SK-N-SH treated with all-trans-retinoic acid at 6 μM for 48 hours (cell line): ENCODE measurements around the gene BCAR3.

Source experiments
- ATAC-seq: fragments of 200-7000 bp; cut with Tn5 transposase; 3 replicates; pipeline ENCODE4 v1.9.1; 2020; ENCODE audit warnings: mild to moderate bottlenecking, moderate library complexity
- ARNTL ChIP-seq: fragments of 450-650 bp; formaldehyde crosslinking; IDR thresholded peaks from 2 replicates; pipeline ENCODE4 v1.5.0; 2020; ENCODE audit warnings: low read depth, mild to moderate bottlenecking, moderate library complexity, borderline replicate concordance
- BACH2 ChIP-seq: fragments of 250-450 bp; sonication (Bioruptor Pico); IDR thresholded peaks from 2 replicates; pipeline ENCODE4 v1.9.0; 2021; ENCODE audit warnings: mild to moderate bottlenecking, borderline replicate concordance
- CSDC2 ChIP-seq: fragments of 250-450 bp; sonication (Bioruptor Pico); IDR thresholded peaks from 2 replicates; pipeline ENCODE4 v1.5.0; 2020; ENCODE audit warnings: mild to moderate bottlenecking, moderate library complexity
- ESRRG ChIP-seq: fragments of 250-450 bp; sonication (Bioruptor Pico); IDR thresholded peaks from 2 replicates; pipeline ENCODE4 v1.6.1; 2021; ENCODE audit warnings: mild to moderate bottlenecking
- GLIS3 ChIP-seq: fragments of 250-450 bp; sonication (Bioruptor Pico); IDR thresholded peaks from 2 replicates; pipeline ENCODE4 v1.5.0; 2020; ENCODE audit warnings: mild to moderate bottlenecking, moderate library complexity
- OSR1 ChIP-seq: fragments of 250-450 bp; sonication (Bioruptor Pico); IDR thresholded peaks from 2 replicates; pipeline ENCODE4 v1.8.0; 2022; ENCODE audit warnings: moderate library complexity, mild to moderate bottlenecking, inconsistent platforms
- PPARA ChIP-seq: fragments of 250-450 bp; sonication (Bioruptor Pico); IDR thresholded peaks from 2 replicates; pipeline ENCODE4 v1.5.0; 2020; ENCODE audit warnings: mild to moderate bottlenecking, borderline replicate concordance
- RARB ChIP-seq: fragments of 250-450 bp; sonication (Bioruptor Pico); IDR thresholded peaks from 2 replicates; pipeline ENCODE4 v1.8.0; 2021; ENCODE audit warnings: mild to moderate bottlenecking, moderate library complexity
- TCF4 ChIP-seq: fragments of 250-450 bp; sonication (Bioruptor Pico); IDR thresholded peaks from 2 replicates; pipeline ENCODE4 v1.8.0; 2021; ENCODE audit warnings: mild to moderate bottlenecking, moderate library complexity, borderline replicate concordance
- ZC3H10 ChIP-seq: fragments of 250-450 bp; sonication (Bioruptor Pico); IDR thresholded peaks from 2 replicates; pipeline ENCODE4 v1.5.1; 2021; ENCODE audit warnings: mild to moderate bottlenecking, moderate library complexity
- ZFP3 ChIP-seq: fragments of 250-450 bp; sonication (Bioruptor Pico); IDR thresholded peaks from 2 replicates; pipeline ENCODE4 v1.5.0; 2020; ENCODE audit warnings: mild to moderate bottlenecking, moderate library complexity
- ZFP30 ChIP-seq: fragments of 450-650 bp; formaldehyde crosslinking; IDR thresholded peaks from 2 replicates; pipeline ENCODE4 v1.5.0; 2022; ENCODE audit warnings: mild to moderate bottlenecking, moderate library complexity
- ZNF565 ChIP-seq: fragments of 450-650 bp; formaldehyde crosslinking; conservative IDR thresholded peaks from 2 replicates; pipeline ENCODE4 v1.5.0; 2020; ENCODE audit warnings: low read depth, mild to moderate bottlenecking, moderate library complexity
- ZNF70 ChIP-seq: fragments of 450-650 bp; formaldehyde crosslinking; IDR thresholded peaks from 2 replicates; pipeline ENCODE4 v1.5.0; 2020; ENCODE audit warnings: mild to moderate bottlenecking, moderate library complexity
- ZNF8 ChIP-seq: fragments of 450-650 bp; formaldehyde crosslinking; IDR thresholded peaks from 2 replicates; pipeline ENCODE4 v1.5.0; 2020; ENCODE audit warnings: mild to moderate bottlenecking, moderate library complexity
- TF ChIP-seq, protein P1 (sequence below): fragments of 250-450 bp; sonication (Bioruptor Pico); IDR thresholded peaks from 2 replicates; pipeline ENCODE4 v1.8.0; 2020; ENCODE audit warnings: mild to moderate bottlenecking, moderate library complexity, borderline replicate concordance
- TF ChIP-seq, protein P2 (sequence below): fragments of 250-450 bp; sonication (Bioruptor Pico); IDR thresholded peaks from 2 replicates; pipeline ENCODE4 v1.8.0; 2021; ENCODE audit warnings: low read depth, mild to moderate bottlenecking, moderate library complexity, borderline replicate concordance
- TF ChIP-seq, protein P3 (sequence below): fragments of 250-450 bp; sonication (Bioruptor Pico); IDR thresholded peaks from 2 replicates; pipeline ENCODE4 v1.5.1; 2021; ENCODE audit warnings: mild to moderate bottlenecking, moderate library complexity
- TF ChIP-seq, protein P4 (sequence below): fragments of 250-450 bp; sonication (Bioruptor Pico); IDR thresholded peaks from 2 replicates; pipeline ENCODE4 v1.5.0; 2020; ENCODE audit warnings: mild to moderate bottlenecking, moderate library complexity

The BCAR3 gene

GRCh38 chr1:93687542-93687941, 5.9 kb upstream of the BCAR3 start:
- TF ChIP-seq OSR1 (CRISPR knock-in tag) (no peak), ZNF8 (CRISPR knock-in tag) (no peak), PPARA (CRISPR knock-in tag) (no peak), ZNF565 (CRISPR knock-in tag) (no peak), ZFP30 (CRISPR knock-in tag) (no peak), CSDC2 (CRISPR knock-in tag) (no peak), ZFP3 (no peak), ZNF70 (CRISPR knock-in tag) (no peak), ZC3H10 (CRISPR knock-in tag) (no peak), ESRRG (no peak), ARNTL (CRISPR knock-in tag) (no peak), TCF4 (CRISPR knock-in tag) (no peak), RARB (CRISPR knock-in tag) (no peak), GLIS3 (CRISPR knock-in tag) (no peak), BACH2 (CRISPR knock-in tag) (no peak)
- TF ChIP-seq, protein P1, sequence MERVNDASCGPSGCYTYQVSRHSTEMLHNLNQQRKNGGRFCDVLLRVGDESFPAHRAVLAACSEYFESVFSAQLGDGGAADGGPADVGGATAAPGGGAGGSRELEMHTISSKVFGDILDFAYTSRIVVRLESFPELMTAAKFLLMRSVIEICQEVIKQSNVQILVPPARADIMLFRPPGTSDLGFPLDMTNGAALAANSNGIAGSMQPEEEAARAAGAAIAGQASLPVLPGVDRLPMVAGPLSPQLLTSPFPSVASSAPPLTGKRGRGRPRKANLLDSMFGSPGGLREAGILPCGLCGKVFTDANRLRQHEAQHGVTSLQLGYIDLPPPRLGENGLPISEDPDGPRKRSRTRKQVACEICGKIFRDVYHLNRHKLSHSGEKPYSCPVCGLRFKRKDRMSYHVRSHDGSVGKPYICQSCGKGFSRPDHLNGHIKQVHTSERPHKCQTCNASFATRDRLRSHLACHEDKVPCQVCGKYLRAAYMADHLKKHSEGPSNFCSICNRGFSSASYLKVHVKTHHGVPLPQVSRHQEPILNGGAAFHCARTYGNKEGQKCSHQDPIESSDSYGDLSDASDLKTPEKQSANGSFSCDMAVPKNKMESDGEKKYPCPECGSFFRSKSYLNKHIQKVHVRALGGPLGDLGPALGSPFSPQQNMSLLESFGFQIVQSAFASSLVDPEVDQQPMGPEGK = no peak
- TF ChIP-seq, protein P2, sequence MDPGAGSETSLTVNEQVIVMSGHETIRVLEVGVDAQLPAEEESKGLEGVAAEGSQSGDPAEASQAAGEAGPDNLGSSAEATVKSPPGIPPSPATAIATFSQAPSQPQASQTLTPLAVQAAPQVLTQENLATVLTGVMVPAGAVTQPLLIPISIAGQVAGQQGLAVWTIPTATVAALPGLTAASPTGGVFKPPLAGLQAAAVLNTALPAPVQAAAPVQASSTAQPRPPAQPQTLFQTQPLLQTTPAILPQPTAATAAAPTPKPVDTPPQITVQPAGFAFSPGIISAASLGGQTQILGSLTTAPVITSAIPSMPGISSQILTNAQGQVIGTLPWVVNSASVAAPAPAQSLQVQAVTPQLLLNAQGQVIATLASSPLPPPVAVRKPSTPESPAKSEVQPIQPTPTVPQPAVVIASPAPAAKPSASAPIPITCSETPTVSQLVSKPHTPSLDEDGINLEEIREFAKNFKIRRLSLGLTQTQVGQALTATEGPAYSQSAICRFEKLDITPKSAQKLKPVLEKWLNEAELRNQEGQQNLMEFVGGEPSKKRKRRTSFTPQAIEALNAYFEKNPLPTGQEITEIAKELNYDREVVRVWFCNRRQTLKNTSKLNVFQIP = no peak
- TF ChIP-seq, protein P3, sequence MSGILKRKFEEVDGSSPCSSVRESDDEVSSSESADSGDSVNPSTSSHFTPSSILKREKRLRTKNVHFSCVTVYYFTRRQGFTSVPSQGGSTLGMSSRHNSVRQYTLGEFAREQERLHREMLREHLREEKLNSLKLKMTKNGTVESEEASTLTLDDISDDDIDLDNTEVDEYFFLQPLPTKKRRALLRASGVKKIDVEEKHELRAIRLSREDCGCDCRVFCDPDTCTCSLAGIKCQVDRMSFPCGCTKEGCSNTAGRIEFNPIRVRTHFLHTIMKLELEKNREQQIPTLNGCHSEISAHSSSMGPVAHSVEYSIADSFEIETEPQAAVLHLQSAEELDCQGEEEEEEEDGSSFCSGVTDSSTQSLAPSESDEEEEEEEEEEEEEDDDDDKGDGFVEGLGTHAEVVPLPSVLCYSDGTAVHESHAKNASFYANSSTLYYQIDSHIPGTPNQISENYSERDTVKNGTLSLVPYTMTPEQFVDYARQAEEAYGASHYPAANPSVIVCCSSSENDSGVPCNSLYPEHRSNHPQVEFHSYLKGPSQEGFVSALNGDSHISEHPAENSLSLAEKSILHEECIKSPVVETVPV (CRISPR knock-in tag) = no peak
- TF ChIP-seq, protein P4, sequence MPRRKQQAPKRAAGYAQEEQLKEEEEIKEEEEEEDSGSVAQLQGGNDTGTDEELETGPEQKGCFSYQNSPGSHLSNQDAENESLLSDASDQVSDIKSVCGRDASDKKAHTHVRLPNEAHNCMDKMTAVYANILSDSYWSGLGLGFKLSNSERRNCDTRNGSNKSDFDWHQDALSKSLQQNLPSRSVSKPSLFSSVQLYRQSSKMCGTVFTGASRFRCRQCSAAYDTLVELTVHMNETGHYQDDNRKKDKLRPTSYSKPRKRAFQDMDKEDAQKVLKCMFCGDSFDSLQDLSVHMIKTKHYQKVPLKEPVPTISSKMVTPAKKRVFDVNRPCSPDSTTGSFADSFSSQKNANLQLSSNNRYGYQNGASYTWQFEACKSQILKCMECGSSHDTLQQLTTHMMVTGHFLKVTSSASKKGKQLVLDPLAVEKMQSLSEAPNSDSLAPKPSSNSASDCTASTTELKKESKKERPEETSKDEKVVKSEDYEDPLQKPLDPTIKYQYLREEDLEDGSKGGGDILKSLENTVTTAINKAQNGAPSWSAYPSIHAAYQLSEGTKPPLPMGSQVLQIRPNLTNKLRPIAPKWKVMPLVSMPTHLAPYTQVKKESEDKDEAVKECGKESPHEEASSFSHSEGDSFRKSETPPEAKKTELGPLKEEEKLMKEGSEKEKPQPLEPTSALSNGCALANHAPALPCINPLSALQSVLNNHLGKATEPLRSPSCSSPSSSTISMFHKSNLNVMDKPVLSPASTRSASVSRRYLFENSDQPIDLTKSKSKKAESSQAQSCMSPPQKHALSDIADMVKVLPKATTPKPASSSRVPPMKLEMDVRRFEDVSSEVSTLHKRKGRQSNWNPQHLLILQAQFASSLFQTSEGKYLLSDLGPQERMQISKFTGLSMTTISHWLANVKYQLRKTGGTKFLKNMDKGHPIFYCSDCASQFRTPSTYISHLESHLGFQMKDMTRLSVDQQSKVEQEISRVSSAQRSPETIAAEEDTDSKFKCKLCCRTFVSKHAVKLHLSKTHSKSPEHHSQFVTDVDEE (CRISPR knock-in tag) = no peak

DNA sequence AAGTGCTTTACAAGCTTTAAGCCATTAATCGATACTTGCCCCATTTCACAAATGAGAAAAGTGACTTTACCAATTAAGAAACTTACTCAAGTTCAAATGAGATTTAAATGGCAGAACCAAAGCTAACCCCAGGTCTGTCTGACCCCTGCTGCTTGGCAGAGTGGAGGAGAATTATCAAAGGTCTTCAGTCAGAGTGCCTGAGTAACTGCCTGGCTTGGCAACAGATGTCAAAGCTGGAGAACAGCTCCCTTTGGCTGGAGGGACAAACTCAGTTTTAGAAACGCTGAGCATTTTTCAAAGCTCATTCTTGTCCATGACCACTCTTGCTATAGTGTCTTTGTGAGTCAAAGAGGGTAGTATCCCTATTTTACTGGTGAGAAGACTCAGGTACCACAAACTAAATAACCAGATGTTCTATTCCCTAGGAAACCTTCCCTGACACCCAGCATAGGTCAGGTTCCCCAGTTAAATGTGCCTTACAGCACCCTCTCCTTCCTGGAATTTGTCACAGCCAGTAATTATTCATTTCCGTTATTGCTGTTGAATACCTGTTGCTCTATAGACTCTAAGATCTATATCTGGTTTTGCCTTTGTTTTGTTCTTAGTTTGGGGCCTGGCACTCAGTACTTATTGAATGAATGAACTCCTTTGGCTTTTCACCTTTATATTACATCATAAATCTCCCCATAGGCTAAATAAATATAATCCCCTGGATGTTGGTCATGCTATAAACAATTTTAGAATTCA, 5.0 kb upstream of the BCAR3 start:
- ATAC-seq = no peak
- TF ChIP-seq ZFP3 (no peak), ZC3H10 (CRISPR knock-in tag) (no peak), RARB (CRISPR knock-in tag) (no peak), ZNF565 (CRISPR knock-in tag) (no peak)
- TF ChIP-seq, protein P1 = no peak
- TF ChIP-seq, protein P2 = no peak

More at GRCh38 chr1:93687542-93687941, 5.9 kb upstream of the BCAR3 start:
- no peak for ATAC-seq
